HG02884 (cell line): Measurements from ENCODE around the gene PLA2G15.

ENCODE experiments used
- ATAC-seq: cut with Tn5 transposase; IDR thresholded peaks from one replicate; pipeline ENCODE4 v1.9.1; 2021; ENCODE audit warnings: mild to moderate bottlenecking, moderate library complexity; ENCODE audit not compliant: unreplicated experiment

The PLA2G15 gene

DNA sequence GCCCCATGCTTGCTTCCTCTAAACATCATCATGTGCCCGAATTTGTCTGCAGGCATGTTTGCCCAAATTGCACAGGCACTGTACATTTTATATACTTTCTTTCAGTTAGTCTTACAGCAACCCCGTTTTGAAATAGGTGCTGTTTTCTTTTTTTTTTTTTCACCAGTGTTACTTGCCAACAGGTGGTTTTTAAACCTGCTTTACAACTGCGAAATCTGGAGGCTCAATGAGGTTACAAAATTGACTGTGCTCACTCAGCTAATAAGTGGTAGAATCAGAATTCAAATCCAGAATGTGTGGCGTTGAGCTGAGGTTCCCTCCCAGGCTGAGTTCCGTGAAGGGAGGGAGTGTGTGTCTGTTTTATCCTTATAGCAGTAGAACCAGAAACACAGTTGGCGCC, 5.8 kb downstream of the PLA2G15 start:
- no peak for ATAC-seq

DNA sequence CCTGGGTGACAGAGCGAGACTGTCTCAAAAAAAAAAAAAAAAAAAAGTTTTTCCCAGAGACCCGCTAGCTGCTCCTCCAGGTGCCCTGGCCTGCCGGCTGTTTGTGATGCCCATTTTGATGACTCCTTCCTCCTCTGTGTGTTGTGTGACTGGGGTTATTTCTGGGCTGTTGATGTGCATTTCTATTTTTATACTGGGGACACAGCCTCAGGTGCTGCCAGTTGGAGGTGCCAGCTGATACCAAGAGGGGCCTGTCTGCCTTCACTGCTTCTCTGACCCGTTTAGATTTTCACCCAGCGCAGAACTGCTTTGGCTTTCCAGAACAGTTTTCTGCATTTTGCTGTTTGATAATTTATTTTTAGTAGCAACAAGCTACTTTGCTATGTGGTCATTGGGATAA, 6.7 kb downstream of the PLA2G15 start:
- ATAC-seq = no peak

DNA sequence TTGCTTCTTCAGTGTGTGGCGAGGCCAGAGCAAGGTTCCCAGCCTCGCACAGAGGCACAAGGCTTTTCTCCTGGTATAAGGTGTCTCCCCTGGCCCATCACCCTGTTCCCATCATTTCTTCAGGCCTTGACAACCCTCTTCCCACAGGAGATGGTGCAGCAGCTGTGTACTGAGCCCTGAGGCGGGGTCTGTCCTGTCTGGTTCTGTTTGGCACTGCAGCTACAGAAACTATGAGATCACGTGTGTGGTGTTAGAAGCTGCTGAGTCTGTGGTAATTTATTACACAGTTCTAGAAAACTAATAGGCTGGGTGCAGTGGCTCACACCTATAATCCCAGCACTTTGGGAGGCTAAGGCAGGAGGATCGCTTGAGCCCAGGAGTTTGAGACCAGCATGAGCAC, 7.2 kb downstream of the PLA2G15 start:
- no peak for ATAC-seq

DNA sequence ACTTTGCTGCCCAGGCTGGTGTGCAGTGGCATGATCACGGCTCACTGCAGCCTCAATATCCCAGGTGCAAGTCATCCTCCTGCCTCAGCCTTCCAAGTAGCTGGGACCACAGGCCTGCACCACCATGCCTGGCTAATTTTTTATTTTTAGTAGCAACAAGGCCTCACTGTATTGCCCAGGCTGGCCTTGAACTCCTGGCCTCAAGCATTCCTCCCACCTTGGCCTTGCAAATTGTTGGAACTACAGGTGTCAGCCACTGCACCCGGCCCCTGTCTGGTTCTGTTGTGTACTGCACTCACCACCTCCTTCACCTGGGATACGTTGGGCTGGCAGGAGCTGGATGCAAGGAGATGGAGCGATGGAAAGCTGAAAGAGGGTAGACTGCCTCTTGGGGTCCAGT, 8.5 kb downstream of the PLA2G15 start:
- no peak for ATAC-seq

DNA sequence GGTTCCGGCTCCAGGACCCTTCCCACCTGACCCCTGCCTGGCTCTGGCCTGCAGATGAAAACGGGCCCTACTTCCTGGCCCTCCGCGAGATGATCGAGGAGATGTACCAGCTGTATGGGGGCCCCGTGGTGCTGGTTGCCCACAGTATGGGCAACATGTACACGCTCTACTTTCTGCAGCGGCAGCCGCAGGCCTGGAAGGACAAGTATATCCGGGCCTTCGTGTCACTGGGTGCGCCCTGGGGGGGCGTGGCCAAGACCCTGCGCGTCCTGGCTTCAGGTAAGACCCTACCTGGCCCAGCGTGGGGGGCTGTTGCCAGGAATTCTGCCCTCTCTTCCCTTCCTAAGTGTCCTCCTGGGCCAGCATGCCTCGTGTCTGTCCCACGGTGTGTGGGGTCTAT, 10.5 kb downstream of the PLA2G15 start:
- no peak for ATAC-seq

DNA sequence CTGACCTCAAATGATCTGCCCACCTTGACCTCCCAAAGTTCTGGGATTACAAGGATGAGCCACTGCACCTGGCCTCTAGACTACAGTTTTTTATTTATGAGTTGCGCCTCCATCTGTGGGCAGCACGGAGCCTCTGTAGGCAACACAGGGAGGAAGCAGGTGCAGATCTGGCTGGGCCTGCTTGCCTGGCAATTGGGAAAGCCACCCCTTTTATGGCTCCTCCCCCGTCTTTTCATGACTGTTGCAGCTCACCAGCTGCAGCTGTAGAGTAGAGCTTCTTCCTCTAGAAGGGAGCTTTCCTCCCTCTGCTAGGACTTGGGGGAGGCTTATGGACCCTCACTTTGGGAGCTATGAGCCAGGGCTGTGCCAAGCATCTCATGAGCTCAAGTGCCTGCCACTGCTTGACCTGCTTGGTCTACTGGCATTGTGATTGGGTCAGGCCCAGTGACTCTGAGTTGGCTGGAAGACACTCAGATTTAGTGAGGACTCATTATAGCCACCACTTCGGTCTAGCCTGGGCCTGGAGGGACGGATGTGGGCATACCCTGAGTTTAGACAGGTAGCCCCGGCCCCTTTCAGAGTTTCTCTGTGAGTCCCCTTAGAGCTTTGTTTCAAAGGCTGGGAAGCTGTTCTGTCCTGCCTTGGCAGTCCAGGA, 12.2 kb downstream of the PLA2G15 start:
- ATAC-seq = peak; percentile 49

DNA sequence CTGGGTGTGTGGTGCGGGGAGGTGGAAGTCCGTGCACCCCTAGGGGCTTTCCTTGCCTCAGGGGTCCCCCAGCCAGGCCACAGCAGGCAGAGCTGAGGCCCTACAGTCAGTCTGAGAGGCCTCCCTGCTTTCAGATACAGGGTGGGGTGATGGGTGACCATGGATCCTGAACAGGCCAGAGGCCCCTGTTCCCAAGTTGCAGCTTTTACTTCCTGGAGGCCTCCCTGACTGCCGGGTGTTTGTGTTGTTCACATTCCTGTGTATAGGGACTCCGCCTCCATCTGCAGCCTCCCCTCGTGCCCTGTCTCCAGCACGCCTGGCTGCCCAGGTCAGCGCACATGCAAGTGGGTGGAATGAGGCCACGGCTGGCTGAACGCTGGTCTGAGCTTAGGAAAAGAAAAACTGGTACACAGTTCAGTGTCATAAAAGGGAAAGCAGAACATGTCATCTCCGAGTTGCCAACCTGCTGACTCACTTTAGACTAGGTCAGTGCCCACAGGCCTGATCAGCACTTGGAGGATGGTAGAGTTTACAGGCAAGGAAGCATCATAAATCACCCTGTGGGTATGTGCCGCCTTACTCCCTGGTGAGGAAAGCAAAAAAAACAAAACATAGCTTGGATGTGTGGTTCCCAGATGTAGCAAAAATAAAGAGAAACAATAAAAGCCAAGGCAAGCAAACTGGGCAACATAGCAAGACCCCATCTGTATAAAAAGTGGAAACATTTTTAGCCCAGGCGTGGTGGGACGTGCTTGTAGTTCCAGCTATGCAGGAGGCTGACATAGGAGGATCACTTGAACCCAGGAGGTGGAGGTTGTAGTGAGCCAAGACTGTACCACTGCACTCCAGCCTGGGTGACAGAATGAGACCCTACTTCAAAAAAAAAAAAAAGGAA, 13.0 kb downstream of the PLA2G15 start:
- no peak for ATAC-seq

DNA sequence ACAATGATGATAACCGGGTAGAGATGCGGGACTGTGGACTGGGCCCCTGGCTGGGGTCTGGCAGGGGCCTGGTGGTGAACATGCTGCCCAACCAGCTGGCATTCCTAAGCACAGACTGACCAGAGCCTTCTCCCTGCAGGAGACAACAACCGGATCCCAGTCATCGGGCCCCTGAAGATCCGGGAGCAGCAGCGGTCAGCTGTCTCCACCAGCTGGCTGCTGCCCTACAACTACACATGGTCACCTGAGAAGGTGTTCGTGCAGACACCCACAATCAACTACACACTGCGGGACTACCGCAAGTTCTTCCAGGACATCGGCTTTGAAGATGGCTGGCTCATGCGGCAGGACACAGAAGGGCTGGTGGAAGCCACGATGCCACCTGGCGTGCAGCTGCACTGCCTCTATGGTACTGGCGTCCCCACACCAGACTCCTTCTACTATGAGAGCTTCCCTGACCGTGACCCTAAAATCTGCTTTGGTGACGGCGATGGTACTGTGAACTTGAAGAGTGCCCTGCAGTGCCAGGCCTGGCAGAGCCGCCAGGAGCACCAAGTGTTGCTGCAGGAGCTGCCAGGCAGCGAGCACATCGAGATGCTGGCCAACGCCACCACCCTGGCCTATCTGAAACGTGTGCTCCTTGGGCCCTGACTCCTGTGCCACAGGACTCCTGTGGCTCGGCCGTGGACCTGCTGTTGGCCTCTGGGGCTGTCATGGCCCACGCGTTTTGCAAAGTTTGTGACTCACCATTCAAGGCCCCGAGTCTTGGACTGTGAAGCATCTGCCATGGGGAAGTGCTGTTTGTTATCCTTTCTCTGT, 14.0 kb downstream of the PLA2G15 start:
- no peak for ATAC-seq

DNA sequence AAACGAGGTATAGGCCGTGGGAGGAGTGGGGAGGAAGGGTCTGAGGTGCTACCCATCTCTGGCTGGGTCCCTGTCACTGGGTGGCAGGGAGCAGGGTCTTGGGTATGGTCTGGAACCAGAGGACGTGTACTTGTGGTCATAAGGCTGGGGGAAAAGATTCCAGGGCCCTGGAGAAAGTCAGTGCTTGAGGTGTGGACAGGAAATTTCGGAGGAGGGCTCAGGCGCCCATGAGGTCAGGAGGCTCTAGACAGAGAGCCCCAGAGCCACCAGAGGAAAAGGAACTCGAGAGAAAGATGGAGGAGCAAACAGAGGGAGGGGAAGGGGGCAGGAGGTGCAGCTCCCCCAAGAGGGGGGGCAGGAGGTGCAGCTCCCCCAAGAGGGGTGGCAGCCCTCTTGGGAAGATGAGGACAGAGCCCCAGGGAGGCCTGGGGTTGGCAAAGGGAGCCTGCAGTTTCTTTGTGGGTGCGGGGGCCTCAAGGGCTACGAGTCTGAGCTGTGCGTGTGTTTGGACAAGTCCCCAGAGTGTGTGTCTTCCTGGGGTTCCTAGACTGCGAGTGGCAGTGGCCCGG, 18.5 kb downstream of the PLA2G15 start:
- ATAC-seq = no peak

DNA sequence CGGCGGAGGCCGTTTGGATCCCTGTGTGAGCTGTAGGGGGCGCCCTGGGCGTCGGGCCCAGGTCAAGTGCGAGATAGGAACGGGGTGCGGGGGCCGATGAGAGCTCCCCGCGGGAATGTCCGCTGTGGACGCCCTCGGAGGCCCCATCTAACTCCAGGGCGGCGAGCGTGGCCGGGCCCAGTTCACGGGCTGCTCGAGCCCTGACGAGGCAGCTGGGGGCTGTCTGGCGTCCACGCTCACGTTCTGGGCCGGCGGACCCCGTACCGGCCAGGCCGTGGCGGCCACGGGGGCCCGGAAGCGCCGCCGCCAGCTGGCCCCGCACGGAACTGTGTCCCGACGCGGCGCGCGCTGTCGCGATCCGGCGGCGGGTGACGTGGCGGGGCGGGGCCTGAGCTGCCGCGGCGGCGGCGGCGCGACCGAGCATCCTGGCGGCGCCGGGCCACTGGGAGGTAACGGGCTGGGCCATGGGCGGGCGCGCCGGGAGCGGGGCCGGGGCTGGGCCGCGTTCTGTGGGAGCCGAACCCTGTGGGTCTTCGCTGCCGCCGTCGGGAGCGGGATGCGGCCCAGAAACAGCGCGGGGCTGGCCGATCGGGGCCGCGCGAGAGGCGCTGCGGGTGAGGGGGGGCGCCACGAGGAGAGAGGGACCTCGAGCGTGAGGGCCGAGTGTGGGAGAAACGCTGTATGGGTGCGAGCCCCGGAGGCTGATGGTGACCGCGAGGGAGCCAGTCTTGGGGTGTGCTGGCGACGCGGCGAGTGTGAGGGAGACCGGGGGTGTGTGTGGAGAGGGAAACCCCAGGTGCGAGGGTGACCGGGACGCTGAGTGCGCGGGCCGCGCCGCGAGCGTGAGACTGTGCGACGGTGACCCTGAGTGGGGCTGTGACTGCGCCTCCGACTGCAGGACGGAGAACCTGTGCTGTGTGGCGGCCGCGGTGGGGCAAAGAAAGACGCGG, 19.2 kb downstream of the PLA2G15 start, which contains the start of gene SLC7A6:
SLC7A6 (plus strand) TSS at position 399 of the 950 bp plus-strand sequence. CDS start 10,201 bp downstream, outside the sequence.
- ATAC-seq = peak; percentile 47

DNA sequence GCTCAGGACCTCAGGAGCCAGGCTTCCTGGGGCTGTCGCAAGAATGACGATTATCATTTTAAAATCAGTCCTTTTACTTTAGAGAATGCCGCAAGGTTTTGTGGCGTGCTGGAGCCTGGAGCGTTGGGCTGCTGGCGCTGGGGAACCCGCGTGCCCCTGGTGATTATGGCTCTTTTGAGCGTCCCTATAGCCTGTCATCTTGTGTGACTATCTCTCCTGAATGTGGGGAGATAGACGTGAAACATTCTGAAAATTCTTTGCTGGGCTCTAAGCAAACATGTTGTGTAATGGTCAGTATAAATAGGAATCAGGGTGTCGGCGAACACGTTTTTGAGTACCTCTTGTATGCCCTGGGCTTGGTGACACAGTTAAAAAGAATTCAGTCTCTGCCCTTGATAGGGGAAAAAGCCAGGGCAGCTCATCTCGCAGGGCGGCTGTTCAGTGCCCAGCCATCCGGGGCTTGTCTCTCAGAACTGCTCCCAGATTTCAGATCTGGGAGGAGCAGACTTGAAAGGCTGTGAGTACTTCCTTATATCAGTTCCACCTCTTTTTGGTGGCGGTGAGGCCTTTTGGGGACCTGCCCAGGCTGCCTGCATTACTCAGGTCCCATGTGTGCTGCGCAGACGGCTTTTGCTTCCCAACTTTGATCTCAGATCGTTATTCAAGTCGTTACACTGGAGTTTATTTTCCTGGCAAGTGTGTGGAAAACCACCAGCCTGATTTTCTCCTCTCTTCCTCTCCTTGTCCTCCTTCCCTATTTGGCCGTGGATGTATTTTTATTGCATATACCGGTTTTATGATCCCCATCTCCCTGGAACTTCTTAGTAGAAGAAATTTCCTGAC, 20.1 kb downstream of the PLA2G15 start:
- ATAC-seq = no peak

DNA sequence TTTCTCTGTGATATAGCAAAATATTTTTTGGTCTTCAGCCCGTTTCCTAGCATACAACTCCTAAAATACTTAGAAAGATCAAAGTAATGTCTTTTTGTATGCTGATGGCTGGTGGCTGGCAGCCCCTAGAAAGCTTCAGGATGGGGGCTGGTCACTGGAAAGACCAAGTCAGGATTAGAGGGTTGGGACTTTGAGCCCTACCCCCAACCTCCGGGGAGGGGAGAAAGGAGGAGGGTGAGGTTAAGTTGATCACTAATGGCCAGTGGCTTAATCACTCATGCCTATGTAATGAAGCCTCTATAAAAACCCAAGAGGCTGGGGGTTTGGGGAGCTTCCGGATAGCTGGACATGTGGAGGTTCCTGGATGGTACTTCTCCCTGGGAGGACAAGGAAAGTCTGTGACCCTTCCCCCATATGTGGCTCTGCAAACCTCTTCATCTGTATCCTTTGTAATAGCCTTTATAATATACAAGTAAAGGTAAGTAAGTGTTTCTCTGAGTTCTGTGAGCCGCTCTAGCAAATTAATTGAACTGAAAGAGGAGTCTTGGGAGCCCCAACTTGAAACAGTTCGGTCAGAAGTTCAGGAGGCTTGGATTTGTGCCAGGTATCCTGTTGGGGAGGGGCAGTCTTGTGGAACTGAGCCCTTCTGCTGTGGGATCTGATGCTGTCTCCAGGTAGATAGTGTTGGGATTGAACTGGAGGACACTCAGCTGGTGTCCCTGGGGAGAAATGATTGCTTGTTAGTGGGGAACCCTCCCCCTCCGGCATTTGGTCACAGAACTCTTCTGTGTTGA, 22.6 kb downstream of the PLA2G15 start:
- ATAC-seq = no peak

DNA sequence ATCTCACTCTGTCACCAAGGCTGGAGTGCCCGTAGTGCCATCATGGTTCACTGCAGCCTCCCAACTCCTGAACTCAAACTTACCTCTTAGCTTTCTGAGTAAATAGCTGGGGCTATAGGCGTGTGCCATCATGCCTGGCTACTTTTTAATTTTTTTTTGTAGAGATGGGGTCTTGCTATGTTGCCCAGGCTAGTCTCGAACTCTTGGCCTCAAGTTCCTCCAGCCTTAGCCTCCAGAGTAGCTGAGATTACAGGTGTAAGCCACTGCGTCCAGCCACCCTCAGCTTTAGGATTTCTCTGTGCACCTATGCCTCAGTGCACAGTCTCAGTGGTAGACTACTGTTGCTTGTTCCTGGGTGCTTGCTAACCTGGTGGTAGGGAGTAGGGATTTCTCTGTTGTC, 24.6 kb downstream of the PLA2G15 start:
- ATAC-seq = no peak

DNA sequence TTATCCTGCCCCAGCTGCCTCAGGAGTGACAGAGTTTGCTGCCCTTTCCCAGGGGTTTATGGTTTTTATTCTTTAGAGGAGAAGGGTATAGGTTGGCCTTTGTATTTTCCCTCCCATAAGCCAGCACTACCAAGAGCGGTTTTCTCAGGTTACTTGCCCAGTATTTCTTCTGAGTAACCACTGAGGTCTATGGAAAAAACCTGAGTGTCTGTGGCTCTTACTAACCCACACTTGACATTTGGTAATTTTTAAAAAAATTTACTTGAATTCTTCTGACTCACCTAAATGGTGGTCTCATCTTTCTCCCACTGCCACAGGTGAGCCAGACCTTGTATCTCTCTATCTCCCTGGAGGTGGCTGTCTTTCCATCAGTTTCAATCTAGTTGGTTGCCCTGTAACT, 25.2 kb downstream of the PLA2G15 start:
- ATAC-seq = no peak

DNA sequence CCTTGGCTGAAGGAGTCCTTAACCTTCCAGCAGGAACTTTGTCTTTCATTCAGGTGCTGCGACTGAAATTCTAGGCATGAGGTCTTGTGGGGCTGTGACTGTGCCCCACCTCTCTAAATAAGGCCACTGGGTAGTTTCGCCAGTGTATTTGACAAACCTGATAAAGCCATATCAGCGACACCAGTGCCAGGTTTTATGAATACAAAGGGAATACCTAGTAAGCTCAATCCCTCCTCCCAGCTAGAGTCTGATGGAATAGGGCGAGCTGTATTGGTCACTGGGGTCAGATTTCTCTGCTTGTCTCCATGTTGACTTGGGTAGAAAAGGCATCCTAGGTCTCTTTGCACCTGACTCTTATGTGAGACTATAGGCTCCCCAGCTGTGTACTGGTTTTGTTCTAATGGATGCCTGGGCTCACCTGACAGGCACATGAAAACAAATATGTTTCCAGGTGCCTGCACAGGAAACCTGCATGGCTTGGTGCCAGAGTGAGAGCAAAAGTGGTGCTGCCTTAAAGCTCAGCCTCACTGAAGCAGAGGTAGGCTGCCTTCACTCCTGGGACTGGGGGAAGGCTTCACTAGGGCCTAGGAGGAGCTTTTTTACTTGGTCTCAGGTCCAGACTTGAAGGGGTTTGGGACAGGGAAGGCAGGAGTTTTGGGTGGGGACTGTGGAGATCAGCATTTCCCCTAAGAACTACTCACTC, 27.5 kb downstream of the PLA2G15 start:
- no peak for ATAC-seq

DNA sequence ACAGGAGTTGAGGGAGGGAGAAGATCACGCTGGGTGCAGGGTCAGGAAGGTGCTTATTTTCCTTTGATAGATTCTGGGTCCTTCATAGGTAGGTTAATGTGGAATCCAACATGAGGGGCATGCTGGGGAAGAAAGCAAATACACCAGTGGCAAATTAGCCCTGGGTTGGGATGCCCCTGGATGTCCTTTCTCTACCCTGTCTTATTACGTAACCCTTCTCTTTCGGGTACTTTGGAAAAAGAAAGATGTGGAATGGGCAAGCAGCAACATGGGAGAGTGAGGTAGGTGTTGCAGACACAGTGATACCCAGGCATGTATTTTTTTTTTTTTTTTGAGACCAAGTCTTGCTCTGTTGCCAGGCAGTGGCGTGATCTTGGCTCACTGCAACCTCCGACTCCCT, 28.3 kb downstream of the PLA2G15 start:
- ATAC-seq = no peak

DNA sequence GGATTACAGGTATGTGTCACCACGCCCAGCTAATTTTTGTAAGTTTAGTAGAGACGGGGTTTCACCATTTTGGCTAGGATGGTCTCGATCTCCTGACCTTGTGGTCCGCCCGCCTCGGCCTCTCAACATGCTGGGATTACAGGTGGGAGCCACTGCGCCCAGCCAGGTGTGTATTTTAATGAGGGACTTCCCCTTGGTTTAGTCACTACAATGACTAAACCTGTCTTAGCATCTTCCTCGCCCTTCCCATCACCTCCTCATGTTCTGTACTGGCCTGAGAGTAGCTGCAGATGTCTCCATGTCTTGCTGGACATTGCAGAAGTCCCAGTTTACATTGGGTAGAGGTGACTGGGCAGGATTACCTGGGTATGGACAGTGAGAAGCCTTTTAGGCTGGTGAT, 28.7 kb downstream of the PLA2G15 start:
- no peak for ATAC-seq

DNA sequence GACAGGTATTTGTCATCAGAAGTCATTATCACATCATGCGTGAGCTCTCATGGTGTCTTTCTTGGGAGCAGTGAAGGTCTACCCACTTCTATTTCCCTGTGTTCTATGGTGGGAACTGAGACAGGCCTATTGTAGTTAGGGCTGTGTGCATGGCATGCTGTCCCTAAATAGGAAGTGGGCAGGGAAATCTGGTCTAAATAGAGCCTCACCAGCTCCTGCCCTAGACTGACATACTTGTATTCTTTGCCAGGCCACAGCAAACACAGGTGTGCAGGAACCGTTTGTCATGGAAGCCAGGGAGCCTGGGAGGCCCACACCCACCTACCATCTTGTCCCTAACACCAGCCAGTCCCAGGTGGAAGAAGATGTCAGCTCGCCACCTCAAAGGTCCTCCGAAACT, 29.3 kb downstream of the PLA2G15 start:
- no peak for ATAC-seq
